Skeletal muscle cell (primary cell): ENCODE data around the gene COA7.
"Not testable (repeated sequence)": the region's sequence is repeated elsewhere in the genome, so short reads cannot be mapped to it uniquely, and the experiment has no call there.

Experiments
- DNase-seq: peaks from one replicate; pipeline ENCODE4 v3.0.0-alpha.2; 2010; ENCODE audit warnings: low read depth
- H3K4me3 ChIP-seq: 2 replicates; pipeline ENCODE4 v1.5.1; 2011; ENCODE audit warnings: low read depth, mild to moderate bottlenecking, control low read depth, low read length, moderate library complexity

COA7 gene

GRCh38 chr1:52706941-52707926 is 9.1 kb upstream of the COA7 start:
- no peak overlapping the region for H3K4me3 ChIP-seq
- no peak for DNase-seq

GRCh38 chr1:52706136-52706670 is 8.1 kb upstream of the COA7 start:
- no peak for DNase-seq

GRCh38 chr1:52702886-52703787 is 5.0 kb upstream of the COA7 start:
- no peak for DNase-seq
- peak overlapping the region; percentile 46 for H3K4me3 ChIP-seq

More at GRCh38 chr1:52706136-52706670, 8.1 kb upstream of the COA7 start:
- no peak overlapping the region for H3K4me3 ChIP-seq

GRCh38 chr1:52695627-52696026 is 2.5 kb downstream of the COA7 start:
- DNase-seq = no peak
- no peak overlapping the region for H3K4me3 ChIP-seq

GRCh38 chr1:52693843-52694242 is 4.3 kb downstream of the COA7 start:
- no peak for DNase-seq
- no peak overlapping the region for H3K4me3 ChIP-seq

- H3K4me3 ChIP-seq, DNase-seq: not testable (repeated sequence)
These were observed 4.8 kb downstream of the COA7 start for GRCh38 chr1:52693351-52693750.

- no peak overlapping the region for H3K4me3 ChIP-seq
- DNase-seq = no peak
These were observed 5.5 kb downstream of the COA7 start for GRCh38 chr1:52692697-52693096.

- no peak for DNase-seq
- H3K4me3 ChIP-seq = no peak overlapping the region
These were observed 6.3 kb downstream of the COA7 start for GRCh38 chr1:52691821-52692220.

GRCh38 chr1:52686830-52687229 is 11.3 kb downstream of the COA7 start:
- DNase-seq = no peak
- no peak overlapping the region for H3K4me3 ChIP-seq

GRCh38 chr1:52686261-52686751 is 11.8 kb downstream of the COA7 start:
- not testable (repeated sequence) for H3K4me3 ChIP-seq, DNase-seq

- H3K4me3 ChIP-seq = no peak overlapping the region
- DNase-seq = no peak
These were observed 13.6 kb downstream of the COA7 start for GRCh38 chr1:52684545-52684944.

GRCh38 chr1:52683367-52683940 is 14.7 kb downstream of the COA7 start:
- DNase-seq = no peak
- H3K4me3 ChIP-seq = no peak overlapping the region

GRCh38 chr1:52681136-52681535 is 17.0 kb downstream of the COA7 start:
- H3K4me3 ChIP-seq = no peak overlapping the region
- DNase-seq = no peak

GRCh38 chr1:52680353-52680752 is 17.8 kb downstream of the COA7 start:
- no peak for DNase-seq
- H3K4me3 ChIP-seq = no peak overlapping the region

- H3K4me3 ChIP-seq = no peak overlapping the region
- no peak for DNase-seq
These were observed 18.6 kb downstream of the COA7 start for GRCh38 chr1:52679498-52679897.

GRCh38 chr1:52679048-52679447 is 19.1 kb downstream of the COA7 start:
- DNase-seq = no peak
- no peak overlapping the region for H3K4me3 ChIP-seq

- H3K4me3 ChIP-seq = no peak overlapping the region
These were observed 20.9 kb downstream of the COA7 start for GRCh38 chr1:52677076-52677806.

GRCh38 chr1:52676249-52676903 is 21.8 kb downstream of the COA7 start:
- no peak overlapping the region for H3K4me3 ChIP-seq
- no peak for DNase-seq

More at GRCh38 chr1:52677076-52677806, 20.9 kb downstream of the COA7 start:
- DNase-seq = no peak
